ENCODE results near the gene FBXW12. TPM values are rescaled to one million over a fixed set of nuclear protein-coding genes. Genes with fewer than 3 reads are reported as not detected.

The FBXW12 gene
- total and polyA plus RNA-seq, 2 of the 8 experiments (the other 6 are each of a cell fraction or from before 2014, with no cell fraction given): 0.35 to 0.85 TPM

DNA sequence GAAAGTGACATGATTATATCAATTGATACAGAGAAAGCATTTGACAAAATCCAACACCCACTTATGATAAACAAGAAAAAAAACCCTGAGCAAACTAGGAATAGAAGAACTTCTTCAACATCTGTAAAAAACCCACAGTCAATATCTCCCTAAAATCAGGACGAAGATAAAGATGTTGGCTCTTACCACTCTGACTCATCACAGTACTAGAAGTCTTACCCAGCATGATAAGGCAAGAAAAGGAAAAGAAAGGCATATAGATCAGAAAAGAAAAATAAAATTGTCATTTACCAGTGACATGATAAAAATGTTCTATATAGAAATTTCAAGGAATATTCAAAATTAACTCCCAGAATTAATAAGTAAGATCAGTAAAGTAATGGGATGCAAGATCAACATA lies 7.2 kb upstream of the FBXW12 start:
- Histone ChIP-seq H2BK15ac (ENCODE audit: low read length) (no peak overlapping the region), H3K4me3 (ENCODE audit: extremely low read depth in 1 of 4, insufficient read depth in 2 of 4, low read depth in 3 of 4, low read length in 4 of 4) (no peak overlapping the region), H3K36me3 (ENCODE audit: control insufficient read depth in 2 of 4, insufficient read depth in 4 of 4, low read length in 3 of 4) (no peaks in the 10 kb centered on the region), H3K23me2 (ENCODE audit: low read depth, low read length) (no peaks in the 10 kb centered on the region), H2BK20ac (ENCODE audit: low read length) (no peak overlapping the region), H3K9me3 (ENCODE audit: insufficient read depth in 2 of 2, low read depth in 1 of 2, low read length in 1 of 2) (peaks cover 0 to 6% of the 10 kb centered on the region in 2 experiments; a peak in 1 of 4 replicates), H4K8ac (ENCODE audit: extremely low read depth, insufficient read depth, low read length) (no peak overlapping the region), H3K14ac (ENCODE audit: insufficient read length) (no peak overlapping the region), H3K9ac (replicated peaks in 1 of 4; ENCODE audit: extremely low read depth in 1 of 4, low read depth in 3 of 4, low read length in 3 of 4) (no peak overlapping the region), H3K79me2 (ENCODE audit: control insufficient read depth in 1 of 2, insufficient read depth in 2 of 2, low read length in 2 of 2) (no peaks in the 10 kb centered on the region), H2BK5ac (ENCODE audit: low read depth, low read length) (no peak overlapping the region), H3K18ac (ENCODE audit: extremely low read depth, low read length) (no peak overlapping the region), H3K27me3 (replicated peaks in 1 of 4; ENCODE audit: control insufficient read depth in 3 of 4, extremely low read depth in 1 of 4, insufficient read depth in 3 of 4, low read length in 3 of 4) (no peaks in the 10 kb centered on the region), H2BK120ac (replicated peaks; ENCODE audit: low read depth, low read length) (no peak overlapping the region), H4K5ac (ENCODE audit: insufficient read length, low read depth, low read length) (no peak overlapping the region), H4K20me1 (replicated peaks in 1 of 2; ENCODE audit: control insufficient read depth in 1 of 2, insufficient read depth in 2 of 2, low read length in 2 of 2) (no peaks in the 10 kb centered on the region), H3K27ac (ENCODE audit: low read depth, low read length) (no peak overlapping the region), H3K4ac (replicated peaks; ENCODE audit: insufficient read length, low read depth, low read length) (no peak overlapping the region), H3K4me1 (replicated peaks in 1 of 4; ENCODE audit: control insufficient read depth in 3 of 4, insufficient read depth in 4 of 4, low read length in 3 of 4) (peaks cover 0 to 5% (median 3%) of the 10 kb centered on the region in 4 experiments; a peak in 5 of 7 replicates), H4K91ac (replicated peaks; ENCODE audit: insufficient read length, low read length) (no peak overlapping the region), H3K4me2 (ENCODE audit: insufficient read depth in 1 of 2, low read depth in 2 of 2, low read length in 2 of 2) (no peak overlapping the region), H3K79me1 (ENCODE audit: low read depth, low read length) (no peaks in the 10 kb centered on the region), H3K56ac (replicated peaks; ENCODE audit: insufficient read length, low read depth, low read length) (no peak overlapping the region), H2BK12ac (ENCODE audit: low read depth, low read length) (no peak overlapping the region), H2AK5ac (ENCODE audit: low read depth, low read length) (no peak overlapping the region), H2AFZ (ENCODE audit: low read length) (no peak overlapping the region), H3K23ac (ENCODE audit: insufficient read length) (no peak overlapping the region)
- 80% methylated on average over 1 of the region's 1 CpG; no CpG with 5 or more reads in 1 of the 2 experiments for WGBS, 2 experiments (ENCODE audit: extremely low coverage in 1 of 2, insufficient coverage in 1 of 2, insufficient read length in 1 of 2, insufficient replicate concordance in 2 of 2, low coverage in 1 of 2, low lambda C conversion rate in 2 of 2, missing lambda C conversion rate in 1 of 2)
- ChIA-PET POLR2A (ENCODE audit: partially characterized antibody) (no interaction called here), CTCF (ENCODE audit: partially characterized antibody) (no interaction called here)
- FAIRE-seq (no peak), DNase-seq (ENCODE audit: low read depth in 1 of 2, low spot score in 2 of 2) (no peak)
- no peak for TF ChIP-seq CHD2 (IDR thresholded peaks at IDR 0.05; ENCODE audit: low read length)
- no peak for TF ChIP-seq EGR1 (IDR thresholded peaks at IDR 0.05; ENCODE audit: borderline replicate concordance, low read depth, low read length)
- no peak for TF ChIP-seq ATF3 (IDR thresholded peaks at IDR 0.05; ENCODE audit: insufficient read depth, low read depth, low read length)
- no peak for TF ChIP-seq CBX5 (IDR thresholded peaks at IDR 0.05; ENCODE audit: low read depth, low read length)
- no peak for TF ChIP-seq CREB1 (IDR thresholded peaks at IDR 0.05)
- TF ChIP-seq GABPA (IDR thresholded peaks at IDR 0.05; ENCODE audit: borderline replicate concordance, insufficient read depth, low read length): no peak
- no peak for TF ChIP-seq SIX5 (IDR thresholded peaks at IDR 0.05; ENCODE audit: low read depth, low read length)
- TF ChIP-seq GTF2F1 (IDR thresholded peaks at IDR 0.05; ENCODE audit: borderline replicate concordance, low read depth, low read length): no peak
- TF ChIP-seq BCL11A (IDR thresholded peaks at IDR 0.05; ENCODE audit: low read depth in 2 of 2, low read length in 2 of 2): no peak

Data from H1 (cell line).